VCaP (cell line): ENCODE results near the gene TBC1D22A.

Experiments used
- H3K27ac ChIP-seq: fragments of 450-650 bp; 2 replicates; pipeline ENCODE4 v1.5.1; 2017
- TF ChIP-seq, protein P1 (sequence below): fragments of 450-650 bp; conservative IDR thresholded peaks from 2 replicates; pipeline ENCODE4 v1.5.1; 2017; ENCODE audit warnings: mild to moderate bottlenecking, moderate library complexity

The TBC1D22A gene

DNA sequence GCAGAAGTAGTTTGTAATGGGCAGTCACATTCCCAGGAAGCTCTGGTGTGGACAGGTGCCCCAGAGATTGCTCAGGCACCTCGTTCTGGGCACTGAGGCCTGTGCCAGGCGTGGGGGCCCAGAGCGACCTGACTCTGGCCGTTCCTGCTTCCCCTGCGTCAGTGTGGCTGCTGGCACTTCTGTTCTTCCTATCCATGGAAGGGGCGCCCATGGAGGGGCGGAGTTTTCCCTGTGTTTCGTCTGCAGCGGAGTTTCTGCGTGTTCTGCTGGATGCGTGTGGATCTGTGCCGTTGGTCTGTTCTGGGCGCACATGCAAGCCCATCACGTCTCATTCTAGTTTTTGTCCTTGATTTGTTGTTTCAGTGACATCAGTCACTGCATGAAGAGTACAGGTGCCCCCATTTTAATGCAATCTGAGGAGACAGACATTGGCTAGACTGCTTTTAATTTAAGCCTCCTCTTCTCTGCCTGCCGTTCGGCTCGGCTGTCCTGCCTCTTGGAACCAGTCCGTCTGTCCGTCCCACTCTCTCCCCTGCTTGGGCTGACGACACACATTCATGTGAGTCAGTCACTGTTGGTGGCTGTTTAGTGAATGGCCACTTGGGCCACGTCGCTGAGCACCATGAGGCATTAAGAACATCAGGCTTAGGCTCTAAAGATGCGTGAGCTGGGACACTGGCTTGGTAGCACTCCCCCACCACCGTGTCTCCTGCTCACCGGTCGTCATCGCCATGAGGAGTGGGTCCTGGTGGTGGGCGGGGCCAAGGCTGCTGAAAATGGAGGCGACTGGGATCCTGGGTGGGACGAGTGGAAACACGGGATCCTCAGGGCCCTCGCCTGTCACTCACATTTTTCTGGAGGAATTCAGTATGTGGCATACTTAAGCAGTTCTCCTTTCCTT is 255.8 kb downstream of the TBC1D22A start:
- no peak overlapping the region for H3K27ac ChIP-seq
- TF ChIP-seq, protein P1, sequence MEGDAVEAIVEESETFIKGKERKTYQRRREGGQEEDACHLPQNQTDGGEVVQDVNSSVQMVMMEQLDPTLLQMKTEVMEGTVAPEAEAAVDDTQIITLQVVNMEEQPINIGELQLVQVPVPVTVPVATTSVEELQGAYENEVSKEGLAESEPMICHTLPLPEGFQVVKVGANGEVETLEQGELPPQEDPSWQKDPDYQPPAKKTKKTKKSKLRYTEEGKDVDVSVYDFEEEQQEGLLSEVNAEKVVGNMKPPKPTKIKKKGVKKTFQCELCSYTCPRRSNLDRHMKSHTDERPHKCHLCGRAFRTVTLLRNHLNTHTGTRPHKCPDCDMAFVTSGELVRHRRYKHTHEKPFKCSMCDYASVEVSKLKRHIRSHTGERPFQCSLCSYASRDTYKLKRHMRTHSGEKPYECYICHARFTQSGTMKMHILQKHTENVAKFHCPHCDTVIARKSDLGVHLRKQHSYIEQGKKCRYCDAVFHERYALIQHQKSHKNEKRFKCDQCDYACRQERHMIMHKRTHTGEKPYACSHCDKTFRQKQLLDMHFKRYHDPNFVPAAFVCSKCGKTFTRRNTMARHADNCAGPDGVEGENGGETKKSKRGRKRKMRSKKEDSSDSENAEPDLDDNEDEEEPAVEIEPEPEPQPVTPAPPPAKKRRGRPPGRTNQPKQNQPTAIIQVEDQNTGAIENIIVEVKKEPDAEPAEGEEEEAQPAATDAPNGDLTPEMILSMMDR = no peak

DNA sequence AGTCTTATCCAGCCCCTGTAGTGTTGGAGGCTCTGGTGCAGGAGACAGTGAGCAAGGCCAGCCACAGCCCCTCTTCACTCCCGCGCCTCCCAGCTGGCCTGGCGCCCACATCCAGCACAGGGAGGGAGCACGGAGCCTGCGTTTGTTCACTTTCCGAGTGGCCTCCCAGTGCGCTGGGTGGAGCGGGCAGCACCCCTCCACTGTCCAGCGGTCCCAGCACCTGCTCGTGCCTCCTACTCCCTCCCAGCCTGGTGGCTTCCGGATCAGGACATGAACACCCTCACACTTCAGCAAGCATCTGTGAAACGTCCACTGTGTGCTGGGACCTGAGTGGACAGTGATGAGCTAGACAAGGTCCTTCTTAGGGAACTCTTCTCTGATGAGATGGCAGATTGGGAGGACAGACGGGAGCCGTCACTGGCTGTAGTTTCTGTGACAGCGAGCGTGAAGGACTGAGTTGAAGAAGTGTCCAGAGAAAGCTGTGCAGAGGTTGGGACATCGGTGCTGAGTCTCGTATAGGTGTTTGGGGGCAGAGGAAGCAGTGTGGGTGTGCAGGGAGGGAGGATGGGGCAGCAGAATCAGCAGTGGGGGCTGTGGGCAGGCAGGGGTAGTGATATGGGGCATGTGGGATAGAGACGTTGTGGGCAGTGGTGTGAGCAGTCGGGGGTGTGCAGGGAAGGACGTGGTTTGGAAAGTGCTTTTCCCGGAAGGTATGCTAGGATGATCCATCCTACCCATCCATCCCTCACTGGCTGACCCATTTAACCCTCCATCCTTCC is 256.8 kb downstream of the TBC1D22A start:
- TF ChIP-seq, protein P1 = no peak
- H3K27ac ChIP-seq = no peak overlapping the region

DNA sequence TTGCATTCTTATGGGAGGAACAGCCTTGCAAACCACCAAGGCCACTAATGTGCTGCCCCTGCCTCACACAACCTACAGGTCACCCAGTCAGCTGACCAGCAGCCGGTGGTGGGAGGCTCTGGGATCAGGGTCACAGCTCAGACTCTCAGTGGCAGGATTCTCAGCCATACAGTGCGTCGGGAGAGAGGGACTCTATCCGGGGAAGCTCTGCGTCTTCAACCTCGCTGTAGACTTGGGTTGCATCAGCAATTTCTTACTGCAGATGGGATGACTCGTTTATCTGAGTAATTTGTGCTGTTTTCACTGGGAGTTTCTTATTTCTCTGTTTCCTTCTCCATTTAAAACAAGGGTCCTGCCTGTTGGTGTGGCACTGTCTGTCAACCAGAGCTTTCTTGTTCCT is 257.7 kb downstream of the TBC1D22A start:
- TF ChIP-seq, protein P1 = no peak
- no peak overlapping the region for H3K27ac ChIP-seq

DNA sequence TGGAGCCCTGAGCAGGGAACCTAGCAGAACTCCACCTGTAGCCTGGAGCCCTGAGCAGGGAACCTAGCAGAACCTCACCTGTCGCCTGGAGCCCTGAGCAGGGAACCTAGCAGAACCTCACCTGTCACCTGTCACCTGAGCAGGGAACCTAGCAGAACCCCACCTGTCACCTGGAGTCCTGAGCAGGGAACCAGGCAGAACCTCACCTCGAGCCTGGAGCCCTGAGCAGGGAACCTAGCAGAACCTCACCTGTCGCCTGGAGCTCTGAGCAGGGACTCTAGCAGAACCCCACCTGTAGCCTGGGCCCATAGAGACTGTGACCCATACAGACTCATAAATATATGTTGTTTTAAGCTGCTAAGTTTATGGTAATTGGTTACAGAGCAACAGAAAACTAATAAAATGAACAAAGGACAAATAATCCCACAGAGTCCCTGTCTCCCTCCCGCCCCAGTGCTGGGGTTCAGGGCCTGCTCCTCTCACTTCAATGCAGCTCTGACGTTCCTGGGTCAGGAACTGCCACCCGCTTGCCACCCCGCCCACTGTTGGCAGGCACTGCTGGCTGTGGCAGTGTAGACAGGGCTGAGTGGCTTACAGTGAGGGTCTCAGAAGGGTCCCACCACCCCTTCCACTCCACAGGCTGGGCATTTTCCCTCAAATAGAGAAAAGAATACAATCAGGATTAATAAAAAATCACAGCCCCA is 259.1 kb downstream of the TBC1D22A start:
- TF ChIP-seq, protein P1 = no peak
- no peak overlapping the region for H3K27ac ChIP-seq

DNA sequence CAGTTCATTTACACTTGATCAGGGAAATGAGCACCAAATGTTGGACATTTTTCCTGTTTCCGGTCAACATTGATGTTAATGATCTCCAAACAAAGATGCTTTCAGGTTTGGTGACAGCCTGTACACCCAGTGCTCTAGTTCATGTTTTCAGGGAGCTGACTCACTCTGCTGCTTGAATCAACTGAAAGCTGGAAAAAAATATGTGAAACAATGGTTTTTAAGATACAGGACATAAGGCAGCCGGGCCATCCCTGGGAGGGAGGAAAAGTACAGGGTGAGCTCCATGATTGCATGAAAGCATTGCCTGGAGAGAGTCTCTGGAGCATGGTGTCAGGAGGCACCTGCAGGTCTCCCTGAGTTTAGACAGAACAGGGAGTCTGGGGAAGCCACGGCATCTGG is 259.6 kb downstream of the TBC1D22A start:
- H3K27ac ChIP-seq = no peak overlapping the region
- TF ChIP-seq, protein P1 = no peak

DNA sequence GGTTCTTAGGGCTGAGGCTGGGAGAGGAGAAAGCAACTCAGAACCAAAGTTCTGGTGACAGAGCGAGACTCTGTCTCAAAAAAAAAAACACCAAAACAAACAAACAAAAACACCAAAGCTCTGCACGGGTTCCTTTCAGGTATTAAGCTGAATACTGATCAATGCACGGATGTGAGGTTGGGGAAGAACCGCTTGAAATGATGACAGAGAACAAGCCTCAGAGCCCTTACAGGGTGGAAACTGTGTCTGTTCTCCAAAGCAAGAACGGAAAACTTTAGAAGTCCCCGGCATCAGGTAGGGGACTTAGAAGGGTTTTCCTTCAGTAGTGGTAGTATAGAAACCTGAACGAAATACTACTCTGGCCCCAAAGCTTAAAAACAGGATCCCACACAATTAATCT is 260.0 kb downstream of the TBC1D22A start:
- TF ChIP-seq, protein P1 = no peak
- H3K27ac ChIP-seq = no peak overlapping the region

DNA sequence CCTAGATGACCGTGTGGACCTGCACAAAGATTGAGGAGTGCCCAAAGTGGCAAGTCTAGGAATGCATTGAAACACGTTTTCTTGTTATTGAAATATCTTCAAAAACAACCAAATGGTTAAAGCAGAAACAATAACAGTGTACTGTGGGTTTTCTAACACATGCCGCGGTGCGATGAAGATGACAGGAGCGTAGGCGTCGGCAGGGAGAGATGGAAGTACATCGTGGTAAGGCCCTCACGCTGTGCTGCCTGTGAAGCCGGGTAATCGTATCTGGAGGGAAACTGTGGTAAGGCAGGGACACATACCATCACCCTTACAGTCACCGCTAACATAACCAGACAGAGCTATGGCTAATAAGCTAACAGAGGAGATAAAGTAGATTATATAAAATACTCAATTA is 261.4 kb downstream of the TBC1D22A start:
- H3K27ac ChIP-seq = no peak overlapping the region
- TF ChIP-seq, protein P1 = no peak
